Endothelial cell (in vitro differentiated cells): ENCODE measurements around the gene GOLGA2. TPM values are rescaled to one million over a fixed set of nuclear protein-coding genes. Genes with fewer than 3 reads are reported as not detected.

ENCODE experiments used
- DNase-seq: peaks from one replicate; pipeline ENCODE4 v3.0.0; 2021; ENCODE audit warnings: low spot score
- H3K27ac Mint-ChIP-seq: one replicate; pipeline ENCODE4 v1.8.0; 2021; ENCODE audit warnings: mixed read lengths, inconsistent platforms; ENCODE audit not compliant: unreplicated experiment
- H3K27me3 Mint-ChIP-seq: one replicate; pipeline ENCODE4 v1.8.0; 2021; ENCODE audit warnings: mild to moderate bottlenecking, moderate library complexity, mixed read lengths, inconsistent platforms; ENCODE audit not compliant: unreplicated experiment
- H3K36me3 Mint-ChIP-seq: one replicate; pipeline ENCODE4 v1.8.0; 2021; ENCODE audit warnings: mild to moderate bottlenecking, low read depth, mixed read lengths, inconsistent platforms; ENCODE audit not compliant: unreplicated experiment
- H3K4me1 Mint-ChIP-seq: one replicate; pipeline ENCODE4 v1.8.0; 2021; ENCODE audit warnings: mild to moderate bottlenecking, mixed read lengths, inconsistent platforms; ENCODE audit not compliant: unreplicated experiment
- H3K4me3 Mint-ChIP-seq: one replicate; pipeline ENCODE4 v1.8.0; 2021; ENCODE audit warnings: mild to moderate bottlenecking, mixed read lengths, inconsistent platforms; ENCODE audit not compliant: unreplicated experiment
- H3K9me3 Mint-ChIP-seq: one replicate; pipeline ENCODE4 v1.8.0; 2021; ENCODE audit warnings: mixed read lengths, inconsistent platforms; ENCODE audit not compliant: unreplicated experiment
- total RNA-seq: library from RNA; stranded (reverse); fragmentation: NEBNext Ultra II Directional; extraction: Animal tissue kit (Norgen Biotek cat#: 25700); gene quantifications from one replicate; pipeline ENCODE4 v1.2.1, GENCODE V29; 2021; ENCODE audit not compliant: unreplicated experiment
- TF ChIP-seq, protein P1 (sequence below): fragments of 200-600 bp; sonication (generic); IDR thresholded peaks from one replicate; pipeline ENCODE4 v1.5.0; 2021; ENCODE audit warnings: antibody characterized with exemption; ENCODE audit not compliant: unreplicated experiment

GOLGA2 gene
- total RNA-seq, 1 donor from 2014 or later = 69.4 TPM

- TF ChIP-seq, protein P1, sequence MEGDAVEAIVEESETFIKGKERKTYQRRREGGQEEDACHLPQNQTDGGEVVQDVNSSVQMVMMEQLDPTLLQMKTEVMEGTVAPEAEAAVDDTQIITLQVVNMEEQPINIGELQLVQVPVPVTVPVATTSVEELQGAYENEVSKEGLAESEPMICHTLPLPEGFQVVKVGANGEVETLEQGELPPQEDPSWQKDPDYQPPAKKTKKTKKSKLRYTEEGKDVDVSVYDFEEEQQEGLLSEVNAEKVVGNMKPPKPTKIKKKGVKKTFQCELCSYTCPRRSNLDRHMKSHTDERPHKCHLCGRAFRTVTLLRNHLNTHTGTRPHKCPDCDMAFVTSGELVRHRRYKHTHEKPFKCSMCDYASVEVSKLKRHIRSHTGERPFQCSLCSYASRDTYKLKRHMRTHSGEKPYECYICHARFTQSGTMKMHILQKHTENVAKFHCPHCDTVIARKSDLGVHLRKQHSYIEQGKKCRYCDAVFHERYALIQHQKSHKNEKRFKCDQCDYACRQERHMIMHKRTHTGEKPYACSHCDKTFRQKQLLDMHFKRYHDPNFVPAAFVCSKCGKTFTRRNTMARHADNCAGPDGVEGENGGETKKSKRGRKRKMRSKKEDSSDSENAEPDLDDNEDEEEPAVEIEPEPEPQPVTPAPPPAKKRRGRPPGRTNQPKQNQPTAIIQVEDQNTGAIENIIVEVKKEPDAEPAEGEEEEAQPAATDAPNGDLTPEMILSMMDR = no peak
- H3K27me3 Mint-ChIP-seq = peaks cover 8% of the 10 kb centered on the region
- peaks cover 3% of the 10 kb centered on the region for H3K9me3 Mint-ChIP-seq
- H3K36me3 Mint-ChIP-seq = peaks cover 3% of the 10 kb centered on the region
- H3K4me1 Mint-ChIP-seq = peaks cover 8% of the 10 kb centered on the region
- H3K4me3 Mint-ChIP-seq = no peak overlapping the region
- H3K27ac Mint-ChIP-seq = no peak overlapping the region
- no peak for DNase-seq
Observed at GRCh38 chr9:128211981-128212281, 63.9 kb downstream of the GOLGA2 start.

DNA sequence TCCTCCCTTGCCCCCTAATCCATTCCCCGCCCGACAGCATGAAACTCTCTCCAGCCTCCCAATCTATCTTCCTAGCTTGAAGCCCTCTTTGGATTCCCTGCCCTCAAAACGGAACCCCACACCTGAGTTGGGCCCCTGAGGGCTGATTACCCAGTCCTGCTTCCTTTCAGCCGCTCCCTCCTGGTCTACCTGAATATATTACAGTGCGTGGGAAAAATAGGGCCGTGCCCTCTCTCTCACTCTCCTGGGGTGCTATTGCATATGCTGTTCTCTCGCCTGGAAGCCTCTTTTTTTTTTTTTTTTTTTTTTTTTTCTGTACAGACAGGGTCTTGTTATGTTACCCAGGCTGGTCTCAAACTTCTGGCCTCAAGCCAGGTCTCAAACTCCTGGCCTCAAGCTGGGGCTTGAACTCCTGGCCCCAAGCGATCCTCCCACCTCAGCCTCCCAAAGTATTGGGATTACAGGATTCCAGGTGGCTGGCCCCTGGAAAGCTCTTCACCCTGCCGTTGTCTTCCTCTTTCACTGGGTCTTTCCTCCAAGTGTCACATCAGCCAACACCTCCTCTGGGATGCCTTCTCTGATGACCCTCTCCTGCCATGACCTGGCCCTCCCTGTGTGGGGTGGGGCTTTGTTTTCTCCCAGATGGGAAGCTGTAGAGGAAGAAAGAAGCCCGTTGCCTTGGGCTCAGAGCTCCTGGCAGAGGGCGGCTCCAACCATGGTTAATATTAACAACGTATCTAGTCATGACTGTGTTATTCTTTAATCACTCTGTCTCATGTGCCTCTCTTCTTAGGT is 64.4 kb downstream of the GOLGA2 start:
- TF ChIP-seq, protein P1 = no peak
- Mint-ChIP-seq H3K27me3 (peaks cover 10% of the 10 kb centered on the region), H3K27ac (no peak overlapping the region), H3K9me3 (peaks cover 3% of the 10 kb centered on the region), H3K36me3 (peaks cover 3% of the 10 kb centered on the region), H3K4me3 (no peak overlapping the region), H3K4me1 (peaks cover 13% of the 10 kb centered on the region)
- DNase-seq = no peak

DNA sequence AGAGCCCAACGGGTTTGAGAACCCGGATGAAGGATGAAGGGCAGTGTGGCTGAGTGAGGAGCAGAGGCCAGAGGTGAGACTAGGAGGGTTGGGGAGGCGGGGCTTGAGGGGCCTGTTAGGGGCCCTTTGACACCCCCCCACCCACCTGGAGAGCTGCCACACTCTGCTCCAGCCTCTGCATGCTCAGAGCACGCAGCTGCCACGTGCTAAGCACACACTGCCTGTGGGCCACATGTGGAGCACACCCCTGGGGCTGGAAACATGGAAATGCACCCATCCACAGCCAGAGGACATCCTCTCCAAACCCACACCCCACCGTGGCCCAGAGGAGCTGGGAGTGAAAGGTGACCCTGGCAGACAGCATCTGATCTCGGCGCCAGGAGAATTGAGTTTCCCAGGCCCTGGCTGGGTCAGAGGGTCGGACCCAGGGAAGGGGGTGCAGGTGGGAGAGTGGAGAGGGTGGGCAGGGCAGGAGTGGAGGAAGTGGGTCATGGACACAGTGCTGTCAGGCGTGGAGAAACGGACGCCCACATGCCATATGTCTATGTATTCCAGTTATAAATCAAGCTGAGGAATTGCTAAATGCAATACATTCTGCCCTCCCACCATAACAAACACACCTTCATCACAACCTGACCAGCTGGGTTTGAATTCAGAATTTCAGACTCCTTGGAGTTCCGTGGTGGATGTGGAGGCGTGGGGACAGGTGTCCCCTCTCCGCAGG is 66.7 kb downstream of the GOLGA2 start:
- H3K9me3 Mint-ChIP-seq = peaks cover 3% of the 10 kb centered on the region
- no peak overlapping the region for H3K27ac Mint-ChIP-seq
- DNase-seq = no peak
- TF ChIP-seq, protein P1 = no peak
- no peak overlapping the region for H3K4me3 Mint-ChIP-seq
- H3K4me1 Mint-ChIP-seq = peaks cover 15% of the 10 kb centered on the region
- H3K36me3 Mint-ChIP-seq = peaks cover 3% of the 10 kb centered on the region
- H3K27me3 Mint-ChIP-seq = peaks cover 15% of the 10 kb centered on the region

- DNase-seq = no peak
- Mint-ChIP-seq H3K9me3 (peaks cover 3% of the 10 kb centered on the region), H3K27ac (no peak overlapping the region), H3K27me3 (peaks cover 15% of the 10 kb centered on the region), H3K4me3 (no peak overlapping the region), H3K4me1 (peaks cover 15% of the 10 kb centered on the region), H3K36me3 (peaks cover 3% of the 10 kb centered on the region)
- TF ChIP-seq, protein P1 = no peak
Observed at GRCh38 chr9:128208386-128208785, 67.4 kb downstream of the GOLGA2 start.
